HEK293 (cell line): ENCODE results near the gene LRFN4.

Experiments
- CTCF ChIA-PET: fragments of 350-600 bp; formaldehyde crosslinking; extraction: SDS; loops from one replicate; lab custom pipeline; 2021; ENCODE audit warnings: antibody characterized with exemption; lab: Yijun Ruan, JAX
- POLR2A ChIA-PET: fragments of 300-600 bp; formaldehyde crosslinking; extraction: SDS; loops from one replicate; lab custom pipeline; 2020; ENCODE audit warnings: antibody characterized with exemption, inconsistent platforms; lab: Yijun Ruan, JAX
- H3K27ac ChIP-seq: fragments of 200-500 bp; sonication (Bioruptor generic); 2 replicates; pipeline ENCODE4 v1.5.1; 2014; ENCODE audit warnings: low read depth, low read length, control low read depth, inconsistent platforms; ENCODE audit errors: extremely low read depth
- H3K36me3 ChIP-seq, 2 experiments: fragments of 200-500 bp in 1 of 2; sonication (Bioruptor generic) in 1 of 2; 1 replicate in 1 of 2; 2 replicates in 1 of 2; pipeline ENCODE4 v1.5.1; 2014 to 2017; ENCODE audit warnings: inconsistent platforms in 2 of 2, low read length in 2 of 2; ENCODE audit not compliant: control insufficient read depth in 2 of 2, insufficient read depth in 1 of 2
- H3K4me1 ChIP-seq: fragments of 200-500 bp; sonication (Bioruptor generic); 2 replicates; pipeline ENCODE4 v1.5.1; 2014; ENCODE audit warnings: mild to moderate bottlenecking, low read length, inconsistent platforms; ENCODE audit not compliant: control insufficient read depth, insufficient read depth
- H3K4me3 ChIP-seq: 2 replicates; pipeline ENCODE4 v1.5.1; 2011; ENCODE audit warnings: low read depth, mild to moderate bottlenecking, control low read depth, low read length, moderate library complexity
- H3K9me3 ChIP-seq: fragments of 200-500 bp; sonication (Bioruptor generic); 2 replicates; pipeline ENCODE4 v1.5.1; 2014; ENCODE audit warnings: low read depth, low read length, inconsistent platforms; ENCODE audit not compliant: control insufficient read depth, insufficient read depth
- IKZF3 ChIP-seq: fragments of 450-650 bp; IDR thresholded peaks from 2 replicates; pipeline ENCODE4 v1.5.0; 2018; ENCODE audit warnings: missing biosample characterization, mild to moderate bottlenecking, missing genetic modification characterization, moderate library complexity
- KLF1 ChIP-seq: fragments of 450-650 bp; formaldehyde crosslinking; IDR thresholded peaks from 2 replicates; pipeline ENCODE4 v1.5.1; 2016; ENCODE audit warnings: missing biosample characterization, missing genetic modification characterization
- KLF10 ChIP-seq: fragments of 450-650 bp; IDR thresholded peaks from 2 replicates; pipeline ENCODE4 v1.5.1; 2018; ENCODE audit warnings: missing biosample characterization, mild to moderate bottlenecking, missing genetic modification characterization
- PRDM10 ChIP-seq: fragments of 450-650 bp; formaldehyde crosslinking; IDR thresholded peaks from 2 replicates; pipeline ENCODE4 v1.5.1; 2016; ENCODE audit warnings: missing biosample characterization, missing genetic modification characterization
- SALL2 ChIP-seq: fragments of 450-650 bp; formaldehyde crosslinking; IDR thresholded peaks from 2 replicates; pipeline ENCODE4 v1.5.0; 2017; ENCODE audit warnings: missing biosample characterization, mild to moderate bottlenecking, missing genetic modification characterization, borderline replicate concordance
- SP2 ChIP-seq: fragments of 450-650 bp; formaldehyde crosslinking; IDR thresholded peaks from 2 replicates; pipeline ENCODE4 v1.5.1; 2016; ENCODE audit warnings: missing biosample characterization, missing genetic modification characterization
- SP3 ChIP-seq: fragments of 450-650 bp; formaldehyde crosslinking; IDR thresholded peaks from 2 replicates; pipeline ENCODE4 v1.5.1; 2016; ENCODE audit warnings: missing biosample characterization, missing genetic modification characterization
- YY1 ChIP-seq: fragments of 450-650 bp; formaldehyde crosslinking; IDR thresholded peaks from 2 replicates; pipeline ENCODE4 v1.5.1; 2018; ENCODE audit warnings: missing biosample characterization, missing genetic modification characterization
- ZBTB17 ChIP-seq: fragments of 450-650 bp; formaldehyde crosslinking; IDR thresholded peaks from 2 replicates; pipeline ENCODE4 v1.5.1; 2016; ENCODE audit warnings: missing biosample characterization, missing genetic modification characterization
- ZBTB26 ChIP-seq: fragments of 450-650 bp; formaldehyde crosslinking; optimal IDR thresholded peaks from 2 replicates; pipeline ENCODE3; 2016; ENCODE audit warnings: missing biosample characterization, mild to moderate bottlenecking, missing genetic modification characterization
- ZBTB7A ChIP-seq: fragments of 450-650 bp; formaldehyde crosslinking; IDR thresholded peaks from 2 replicates; pipeline ENCODE4 v1.5.1; 2016; ENCODE audit warnings: low read depth, missing biosample characterization, missing genetic modification characterization
- ZIC2 ChIP-seq: fragments of 450-650 bp; formaldehyde crosslinking; IDR thresholded peaks from 2 replicates; pipeline ENCODE4 v1.5.1; 2016; ENCODE audit warnings: missing biosample characterization, missing genetic modification characterization
- ZNF23 ChIP-seq: fragments of 450-650 bp; formaldehyde crosslinking; IDR thresholded peaks from 2 replicates; pipeline ENCODE4 v1.5.1; 2016; ENCODE audit warnings: missing biosample characterization, missing genetic modification characterization, borderline replicate concordance
- ZNF335 ChIP-seq: fragments of 450-650 bp; formaldehyde crosslinking; conservative IDR thresholded peaks from 2 replicates; pipeline ENCODE4 v1.5.1; 2016; ENCODE audit warnings: missing biosample characterization, missing genetic modification characterization
- ZNF341 ChIP-seq: fragments of 450-650 bp; formaldehyde crosslinking; IDR thresholded peaks from 2 replicates; pipeline ENCODE4; 2016; ENCODE audit warnings: low read depth, missing biosample characterization, missing genetic modification characterization
- ZNF394 ChIP-seq: fragments of 450-650 bp; formaldehyde crosslinking; IDR thresholded peaks from 2 replicates; pipeline ENCODE4 v1.5.1; 2016; ENCODE audit warnings: missing biosample characterization, missing genetic modification characterization, mild to moderate bottlenecking, moderate library complexity, borderline replicate concordance
- ZNF600 ChIP-seq: fragments of 450-650 bp; formaldehyde crosslinking; IDR thresholded peaks from 2 replicates; pipeline ENCODE4 v1.5.1; 2016; ENCODE audit warnings: missing biosample characterization, missing genetic modification characterization
- ZNF660 ChIP-seq: fragments of 450-650 bp; IDR thresholded peaks from 2 replicates; pipeline ENCODE4 v1.5.1; 2018; ENCODE audit warnings: missing biosample characterization, mild to moderate bottlenecking, missing genetic modification characterization
- ZNF76 ChIP-seq: fragments of 450-650 bp; formaldehyde crosslinking; IDR thresholded peaks from 2 replicates; pipeline ENCODE4; 2016; ENCODE audit warnings: low read depth, missing biosample characterization, missing genetic modification characterization, borderline replicate concordance
- ZNF791 ChIP-seq: fragments of 450-650 bp; formaldehyde crosslinking; IDR thresholded peaks from 2 replicates; pipeline ENCODE4 v1.5.1; 2016; ENCODE audit warnings: missing biosample characterization, missing genetic modification characterization
- ZSCAN16 ChIP-seq: fragments of 450-650 bp; formaldehyde crosslinking; IDR thresholded peaks from 2 replicates; pipeline ENCODE4 v1.5.1; 2016; ENCODE audit warnings: missing biosample characterization, missing genetic modification characterization
- ZSCAN30 ChIP-seq: fragments of 450-650 bp; IDR thresholded peaks from 2 replicates; pipeline ENCODE4 v1.5.1; 2018; ENCODE audit warnings: missing biosample characterization, mild to moderate bottlenecking, missing genetic modification characterization, moderate library complexity
- TF ChIP-seq, protein P1 (sequence below): fragments of 450-650 bp; IDR thresholded peaks from 2 replicates; pipeline ENCODE4 v1.5.1; 2018; ENCODE audit warnings: missing biosample characterization, missing genetic modification characterization

Gene LRFN4

GRCh38 chr11:66854729-66855211 lies 2.1 kb upstream of the LRFN4 start:
- CTCF ChIA-PET: interaction anchor here (1.1 kb wide), 1 partner anchor 528 kb away, joined by 3 read pairs; no protein-coding TSS in a partner anchor
- POLR2A ChIA-PET: interaction anchor here (0.7 to 3.5 kb wide), 2 partner anchors 11 to 14 kb away, joined by 4 to 40 read pairs; partner anchors contain the start of gene RCE1
- H3K36me3 ChIP-seq: peaks cover 0 to 24% of the 10 kb centered on the region in 2 experiments; a peak in 1 of 3 replicates
- H3K27ac ChIP-seq: no peak overlapping the region
- TF ChIP-seq KLF10 (tag by site-specific recombination) (no peak), ZNF791 (tag by site-specific recombination) (no peak), KLF1 (tag by site-specific recombination) (no peak), YY1 (tag by site-specific recombination) (no peak), SALL2 (tag by site-specific recombination) (no peak), ZNF23 (tag by site-specific recombination) (no peak)
- no peak overlapping the region for H3K4me3 ChIP-seq
- H3K4me1 ChIP-seq: no peaks in the 10 kb centered on the region
- no peaks in the 10 kb centered on the region for H3K9me3 ChIP-seq

DNA sequence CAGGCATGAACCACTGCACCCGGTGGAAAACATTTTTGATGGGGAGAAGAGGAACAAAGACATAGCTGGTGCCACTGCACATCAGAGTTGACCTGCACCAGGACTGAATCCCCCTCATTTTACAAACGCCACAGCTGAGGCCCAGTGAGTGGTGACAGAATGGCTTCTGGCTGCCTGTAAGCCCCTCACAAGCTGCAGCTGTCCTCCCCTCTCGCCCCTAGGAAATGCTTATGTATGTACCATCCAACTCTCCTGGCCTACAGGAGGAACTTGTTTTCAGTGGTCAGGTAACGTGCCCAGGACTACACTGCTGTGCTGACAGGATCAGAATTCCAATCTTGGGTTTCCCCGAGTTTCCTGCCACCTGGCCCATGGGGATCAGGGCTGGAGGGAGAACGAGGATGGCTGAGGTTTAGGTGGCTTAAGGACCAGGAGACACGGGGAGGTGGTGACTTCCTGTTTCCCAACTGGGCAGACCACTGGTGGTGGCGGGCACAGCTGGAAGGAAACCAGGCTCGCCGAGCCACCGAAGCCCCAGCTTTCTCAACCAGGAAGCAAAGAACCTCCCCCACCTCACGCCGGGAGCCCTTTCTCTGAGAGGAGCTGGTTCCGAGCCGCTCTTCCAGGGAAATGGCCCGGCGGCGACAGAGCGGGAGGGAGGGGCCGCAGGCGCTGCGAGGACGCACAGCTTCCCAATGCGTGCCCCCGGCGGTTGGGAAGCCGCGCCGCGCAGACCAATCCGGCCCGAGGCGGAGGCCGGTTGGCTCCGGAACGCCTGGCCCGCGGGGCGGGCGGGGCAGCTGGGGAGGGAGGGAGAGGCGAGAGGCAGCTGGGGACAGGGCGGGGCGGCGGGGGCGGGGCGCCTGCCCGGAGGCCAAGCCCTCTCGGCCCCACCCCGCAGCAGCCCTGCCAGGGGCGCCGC lies 1.0 kb upstream of the LRFN4 start:
- peaks cover 0 to 19% of the 10 kb centered on the region in 2 experiments; a peak in 1 of 3 replicates for H3K36me3 ChIP-seq
- CTCF ChIA-PET: interaction anchor here (1.1 to 1.6 kb wide), 5 partner anchors 11 to 527 kb away, joined by 3 to 4 read pairs (median 3); no protein-coding TSS in a partner anchor
- H3K4me1 ChIP-seq: no peaks in the 10 kb centered on the region
- H3K9me3 ChIP-seq: no peaks in the 10 kb centered on the region
- POLR2A ChIA-PET: interaction anchor here (0.6 to 3.5 kb wide), 10 partner anchors 12 to 376 kb away, joined by 3 to 40 read pairs (median 4); partner anchors contain the start of genes DPP3, PC, RBM14 and RBM4B
- TF ChIP-seq ZNF76 (tag by site-specific recombination) (peak; percentile 27; the same call in 1 of the 2 replicates), ZSCAN16 (tag by site-specific recombination) (no peak), ZNF341 (peak; percentile 97), ZNF394 (tag by site-specific recombination) (peak; percentile 29; the same call in 1 of the 2 replicates), ZBTB7A (no peak), YY1 (tag by site-specific recombination) (no peak), ZNF660 (tag by site-specific recombination) (no peak; the same call in 1 of the 2 replicates), ZBTB26 (tag by site-specific recombination) (peak; percentile 72), ZSCAN30 (tag by site-specific recombination) (peak; percentile 57; the same call in 1 of the 2 replicates), IKZF3 (peak; percentile 91), ZNF600 (tag by site-specific recombination) (peak; percentile 79), ZBTB17 (tag by site-specific recombination) (no peak; the same call in 1 of the 2 replicates), ZNF335 (peak; percentile 91), ZIC2 (tag by site-specific recombination) (peak; percentile 49; the same call in 1 of the 2 replicates), SP2 (tag by site-specific recombination) (peak; percentile 59), PRDM10 (tag by site-specific recombination) (0 out of 2 replicates have a peak, but pooled peaks have one; percentile 45), SP3 (tag by site-specific recombination) (0 out of 2 replicates have a peak, but pooled peaks have one; percentile 11)
- TF ChIP-seq, protein P1, sequence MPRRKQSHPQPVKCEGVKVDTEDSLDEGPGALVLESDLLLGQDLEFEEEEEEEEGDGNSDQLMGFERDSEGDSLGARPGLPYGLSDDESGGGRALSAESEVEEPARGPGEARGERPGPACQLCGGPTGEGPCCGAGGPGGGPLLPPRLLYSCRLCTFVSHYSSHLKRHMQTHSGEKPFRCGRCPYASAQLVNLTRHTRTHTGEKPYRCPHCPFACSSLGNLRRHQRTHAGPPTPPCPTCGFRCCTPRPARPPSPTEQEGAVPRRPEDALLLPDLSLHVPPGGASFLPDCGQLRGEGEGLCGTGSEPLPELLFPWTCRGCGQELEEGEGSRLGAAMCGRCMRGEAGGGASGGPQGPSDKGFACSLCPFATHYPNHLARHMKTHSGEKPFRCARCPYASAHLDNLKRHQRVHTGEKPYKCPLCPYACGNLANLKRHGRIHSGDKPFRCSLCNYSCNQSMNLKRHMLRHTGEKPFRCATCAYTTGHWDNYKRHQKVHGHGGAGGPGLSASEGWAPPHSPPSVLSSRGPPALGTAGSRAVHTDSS (tag by site-specific recombination): no peak
- TF ChIP-seq, all 188 proteins: peak for 12
- Histone ChIP-seq H3K27ac (peak overlapping the region; percentile 34; the same call in 1 of the 2 replicates), H3K4me3 (peak overlapping the region; percentile 60)
